ENCODE results near the gene MFSD11.

GRCh38 chr17:76827736-76828135, 89.8 kb downstream of the MFSD11 start:
- no peak for TF ChIP-seq TP53 (CRISPR knock-in tag; IDR thresholded peaks at IDR 0.05)
- TF ChIP-seq, protein P1, sequence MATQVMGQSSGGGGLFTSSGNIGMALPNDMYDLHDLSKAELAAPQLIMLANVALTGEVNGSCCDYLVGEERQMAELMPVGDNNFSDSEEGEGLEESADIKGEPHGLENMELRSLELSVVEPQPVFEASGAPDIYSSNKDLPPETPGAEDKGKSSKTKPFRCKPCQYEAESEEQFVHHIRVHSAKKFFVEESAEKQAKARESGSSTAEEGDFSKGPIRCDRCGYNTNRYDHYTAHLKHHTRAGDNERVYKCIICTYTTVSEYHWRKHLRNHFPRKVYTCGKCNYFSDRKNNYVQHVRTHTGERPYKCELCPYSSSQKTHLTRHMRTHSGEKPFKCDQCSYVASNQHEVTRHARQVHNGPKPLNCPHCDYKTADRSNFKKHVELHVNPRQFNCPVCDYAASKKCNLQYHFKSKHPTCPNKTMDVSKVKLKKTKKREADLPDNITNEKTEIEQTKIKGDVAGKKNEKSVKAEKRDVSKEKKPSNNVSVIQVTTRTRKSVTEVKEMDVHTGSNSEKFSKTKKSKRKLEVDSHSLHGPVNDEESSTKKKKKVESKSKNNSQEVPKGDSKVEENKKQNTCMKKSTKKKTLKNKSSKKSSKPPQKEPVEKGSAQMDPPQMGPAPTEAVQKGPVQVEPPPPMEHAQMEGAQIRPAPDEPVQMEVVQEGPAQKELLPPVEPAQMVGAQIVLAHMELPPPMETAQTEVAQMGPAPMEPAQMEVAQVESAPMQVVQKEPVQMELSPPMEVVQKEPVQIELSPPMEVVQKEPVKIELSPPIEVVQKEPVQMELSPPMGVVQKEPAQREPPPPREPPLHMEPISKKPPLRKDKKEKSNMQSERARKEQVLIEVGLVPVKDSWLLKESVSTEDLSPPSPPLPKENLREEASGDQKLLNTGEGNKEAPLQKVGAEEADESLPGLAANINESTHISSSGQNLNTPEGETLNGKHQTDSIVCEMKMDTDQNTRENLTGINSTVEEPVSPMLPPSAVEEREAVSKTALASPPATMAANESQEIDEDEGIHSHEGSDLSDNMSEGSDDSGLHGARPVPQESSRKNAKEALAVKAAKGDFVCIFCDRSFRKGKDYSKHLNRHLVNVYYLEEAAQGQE (IDR thresholded peaks at IDR 0.05) = no peak
